HG03354 (cell line): Measurements from ENCODE around the gene CLEC10A.
A peak's percentile ranks its signal among the peaks of the same experiment; 100 is the strongest.

Source experiments
- ATAC-seq: cut with Tn5 transposase; IDR thresholded peaks from one replicate; pipeline ENCODE4 v1.9.1; 2021; ENCODE audit warnings: mild to moderate bottlenecking; ENCODE audit not compliant: unreplicated experiment, poor library complexity, severe bottlenecking

Gene CLEC10A

GRCh38 chr17:7043497-7044198 is 36.4 kb downstream of the CLEC10A start, which contains the start of gene SLC16A11:
Gene SLC16A11 (minus strand): TSS chr17:7044092. CDS start chr17:7043513, 579 bp downstream.
- no peak for ATAC-seq

GRCh38 chr17:7043182-7043496 is 36.9 kb downstream of the CLEC10A start:
- no peak for ATAC-seq

GRCh38 chr17:7042501-7043181 is 37.4 kb downstream of the CLEC10A start:
- no peak for ATAC-seq

GRCh38 chr17:7041607-7042500 is 38.2 kb downstream of the CLEC10A start:
- ATAC-seq = no peak

- no peak for ATAC-seq
Observed at GRCh38 chr17:7039832-7040231, 40.2 kb downstream of the CLEC10A start.

GRCh38 chr17:7038025-7038862 is 41.8 kb downstream of the CLEC10A start:
- ATAC-seq = no peak

- ATAC-seq = peak; percentile 91
Observed at GRCh38 chr17:7035591-7036368, 44.3 kb downstream of the CLEC10A start, which contains the start of gene SLC16A13. Gene SLC16A13 (plus strand): TSS chr17:7036015. CDS start chr17:7036383, 368 bp downstream.

GRCh38 chr17:7034955-7035590 is 45.0 kb downstream of the CLEC10A start:
- ATAC-seq = peak; percentile 22

- no peak for ATAC-seq
Observed at GRCh38 chr17:7029659-7030058, 50.4 kb downstream of the CLEC10A start.

- ATAC-seq = no peak
Observed at GRCh38 chr17:7029096-7029495, 51.0 kb downstream of the CLEC10A start.

- no peak for ATAC-seq
Observed at GRCh38 chr17:7027335-7027734, 52.7 kb downstream of the CLEC10A start.

GRCh38 chr17:7026471-7027115 is 53.5 kb downstream of the CLEC10A start:
- ATAC-seq = no peak

- no peak for ATAC-seq
Observed at GRCh38 chr17:7025245-7025644, 54.8 kb downstream of the CLEC10A start.
